ENCODE results near the gene ZNF341. TPM values are rescaled to one million over a fixed set of nuclear protein-coding genes. Genes with fewer than 3 reads are reported as not detected.

The ZNF341 gene
- total and polyA plus RNA-seq, 2 experiments from 2014 or later = 4.3 to 6.1 TPM

DNA sequence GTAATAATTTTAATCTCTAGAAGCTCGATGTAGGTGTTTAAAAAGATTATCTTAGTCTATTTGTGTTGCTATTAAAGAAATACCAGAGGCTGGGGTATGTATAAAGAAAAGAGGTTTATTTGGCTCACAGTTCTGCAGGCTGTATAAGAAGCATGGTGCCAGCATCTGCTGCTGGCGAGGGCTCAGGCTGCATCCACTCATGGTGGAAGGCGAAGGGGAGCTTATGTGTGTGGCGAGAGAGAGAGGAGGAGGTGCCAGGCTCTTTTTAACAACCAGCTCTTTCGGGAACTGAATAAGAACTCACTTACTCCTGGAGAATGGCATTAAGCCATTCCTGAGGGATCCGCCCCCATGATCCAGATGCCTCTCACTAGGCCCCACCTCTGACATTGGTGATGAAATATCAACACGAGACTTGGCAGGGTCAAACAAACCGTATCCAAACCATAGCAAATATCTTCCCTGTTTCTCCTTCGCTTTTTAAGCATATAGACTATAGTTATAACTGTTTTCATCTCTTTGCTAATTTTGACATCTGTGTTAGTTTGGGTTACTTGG, 103.9 kb downstream of the ZNF341 start:
- no peaks in the 10 kb centered on the region for H3F3A ChIP-seq (replicated peaks; ENCODE audit: low read depth)
- no peak for ATAC-seq
- Mint-ChIP-seq H3K4me1 (peaks cover 40% of the 10 kb centered on the region), H3K4me3 (no peak overlapping the region), H3K36me3 (ENCODE audit: low read depth) (peaks cover 11% of the 10 kb centered on the region), H3K27me3 (ENCODE audit: insufficient read depth, low read depth, poor library complexity) (peaks cover 2% of the 10 kb centered on the region), H3K9me3 (no peaks in the 10 kb centered on the region), H3K27ac (no peak overlapping the region)
- no peaks in the 10 kb centered on the region for H3K27me3 ChIP-seq (ENCODE audit: insufficient read depth)
- TF ChIP-seq ZNF114 (CRISPR knock-in tag; IDR thresholded peaks at IDR 0.05) (no peak), CTCF (conservative IDR thresholded peaks at IDR 0.05; ENCODE audit: low read depth in 2 of 2) (no peak), ZNF331 (CRISPR knock-in tag; IDR thresholded peaks at IDR 0.05; ENCODE audit: low read depth) (no peak), EZH2phosphoT487 (IDR thresholded peaks at IDR 0.05; ENCODE audit: unreplicated experiment) (no peak), ETS1 (IDR thresholded peaks at IDR 0.05) (no peak), JUNB (IDR thresholded peaks at IDR 0.05; ENCODE audit: unreplicated experiment) (no peak), POLR2AphosphoS5 (IDR thresholded peaks at IDR 0.05; ENCODE audit: low read depth) (no peak)
- TF ChIP-seq, protein P1, sequence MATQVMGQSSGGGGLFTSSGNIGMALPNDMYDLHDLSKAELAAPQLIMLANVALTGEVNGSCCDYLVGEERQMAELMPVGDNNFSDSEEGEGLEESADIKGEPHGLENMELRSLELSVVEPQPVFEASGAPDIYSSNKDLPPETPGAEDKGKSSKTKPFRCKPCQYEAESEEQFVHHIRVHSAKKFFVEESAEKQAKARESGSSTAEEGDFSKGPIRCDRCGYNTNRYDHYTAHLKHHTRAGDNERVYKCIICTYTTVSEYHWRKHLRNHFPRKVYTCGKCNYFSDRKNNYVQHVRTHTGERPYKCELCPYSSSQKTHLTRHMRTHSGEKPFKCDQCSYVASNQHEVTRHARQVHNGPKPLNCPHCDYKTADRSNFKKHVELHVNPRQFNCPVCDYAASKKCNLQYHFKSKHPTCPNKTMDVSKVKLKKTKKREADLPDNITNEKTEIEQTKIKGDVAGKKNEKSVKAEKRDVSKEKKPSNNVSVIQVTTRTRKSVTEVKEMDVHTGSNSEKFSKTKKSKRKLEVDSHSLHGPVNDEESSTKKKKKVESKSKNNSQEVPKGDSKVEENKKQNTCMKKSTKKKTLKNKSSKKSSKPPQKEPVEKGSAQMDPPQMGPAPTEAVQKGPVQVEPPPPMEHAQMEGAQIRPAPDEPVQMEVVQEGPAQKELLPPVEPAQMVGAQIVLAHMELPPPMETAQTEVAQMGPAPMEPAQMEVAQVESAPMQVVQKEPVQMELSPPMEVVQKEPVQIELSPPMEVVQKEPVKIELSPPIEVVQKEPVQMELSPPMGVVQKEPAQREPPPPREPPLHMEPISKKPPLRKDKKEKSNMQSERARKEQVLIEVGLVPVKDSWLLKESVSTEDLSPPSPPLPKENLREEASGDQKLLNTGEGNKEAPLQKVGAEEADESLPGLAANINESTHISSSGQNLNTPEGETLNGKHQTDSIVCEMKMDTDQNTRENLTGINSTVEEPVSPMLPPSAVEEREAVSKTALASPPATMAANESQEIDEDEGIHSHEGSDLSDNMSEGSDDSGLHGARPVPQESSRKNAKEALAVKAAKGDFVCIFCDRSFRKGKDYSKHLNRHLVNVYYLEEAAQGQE (IDR thresholded peaks at IDR 0.05; ENCODE audit: unreplicated experiment) = no peak
- H3K36me3 ChIP-seq (ENCODE audit: insufficient read depth) = no peaks in the 10 kb centered on the region
- peaks cover 39% of the 10 kb centered on the region for H4K20me1 ChIP-seq (replicated peaks; ENCODE audit: insufficient read depth)
- H3K27ac ChIP-seq (ENCODE audit: low read depth) = no peak overlapping the region
- no peak overlapping the region for H3K4me2 ChIP-seq
- no peak overlapping the region for H3K4me3 ChIP-seq
- H2AFZ ChIP-seq = no peak overlapping the region
- H3K79me2 ChIP-seq (replicated peaks; ENCODE audit: insufficient read depth) = peaks cover 94% of the 10 kb centered on the region
- DNase-seq (ENCODE audit: low spot score) = no peak
- no peaks in the 10 kb centered on the region for H3K9me2 ChIP-seq (ENCODE audit: insufficient read depth)
- peaks cover 23% of the 10 kb centered on the region for H3K4me1 ChIP-seq (ENCODE audit: insufficient read depth)

DNA sequence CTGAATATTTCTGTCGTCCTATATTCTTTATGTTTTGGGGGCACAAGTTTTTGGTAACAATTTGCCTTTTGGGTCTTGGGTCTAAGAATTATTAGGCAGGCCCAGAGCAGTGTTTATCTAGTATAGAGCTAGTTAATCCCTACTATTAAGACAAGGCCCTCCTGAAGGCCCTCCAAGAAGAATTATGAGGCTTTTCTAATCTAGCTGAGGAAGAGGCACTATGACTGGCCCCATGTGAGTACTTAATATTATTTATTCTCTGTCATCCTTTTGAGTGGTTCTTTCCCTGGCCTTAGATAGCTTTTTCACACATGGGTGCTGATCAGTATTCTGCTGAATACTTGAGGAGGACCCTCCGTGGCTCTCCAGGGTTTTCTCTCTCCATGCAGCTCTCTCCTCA, 104.5 kb downstream of the ZNF341 start:
- H3K36me3 ChIP-seq (ENCODE audit: insufficient read depth) = no peaks in the 10 kb centered on the region
- peaks cover 11% of the 10 kb centered on the region for H3K36me3 Mint-ChIP-seq (ENCODE audit: low read depth)
- no peak overlapping the region for H3K27ac ChIP-seq (ENCODE audit: low read depth)
- no peak for ATAC-seq
- no peaks in the 10 kb centered on the region for H3K27me3 ChIP-seq (ENCODE audit: insufficient read depth)
- no peaks in the 10 kb centered on the region for H3K9me3 Mint-ChIP-seq
- DNase-seq (ENCODE audit: low spot score) = no peak
- H3K4me1 Mint-ChIP-seq = peaks cover 45% of the 10 kb centered on the region
- no peak overlapping the region for H3K4me3 Mint-ChIP-seq
- no peak overlapping the region for H3K27ac Mint-ChIP-seq
- no peak overlapping the region for H2AFZ ChIP-seq
- H3K4me1 ChIP-seq (ENCODE audit: insufficient read depth) = peaks cover 27% of the 10 kb centered on the region
- peaks cover 35% of the 10 kb centered on the region for H4K20me1 ChIP-seq (replicated peaks; ENCODE audit: insufficient read depth)
- no peak overlapping the region for H3K4me3 ChIP-seq
- no peak overlapping the region for H3K4me2 ChIP-seq
- peaks cover 2% of the 10 kb centered on the region for H3K27me3 Mint-ChIP-seq (ENCODE audit: insufficient read depth, low read depth, poor library complexity)
- no peaks in the 10 kb centered on the region for H3K9me2 ChIP-seq (ENCODE audit: insufficient read depth)
- peaks cover 94% of the 10 kb centered on the region for H3K79me2 ChIP-seq (replicated peaks; ENCODE audit: insufficient read depth)
- H3F3A ChIP-seq (replicated peaks; ENCODE audit: low read depth) = no peaks in the 10 kb centered on the region
- TF ChIP-seq CTCF (conservative IDR thresholded peaks at IDR 0.05; ENCODE audit: low read depth in 2 of 2) (no peak), EZH2phosphoT487 (IDR thresholded peaks at IDR 0.05; ENCODE audit: unreplicated experiment) (no peak), CREB1 (CRISPR knock-in tag; IDR thresholded peaks at IDR 0.05; ENCODE audit: low read depth) (no peak)
- TF ChIP-seq, protein P1 (IDR thresholded peaks at IDR 0.05; ENCODE audit: unreplicated experiment) = no peak

All from GM23338 (cell line).